Tibial artery (tissue), 4 donors: ENCODE measurements around the gene ZNF629.
A peak's percentile ranks its signal among the peaks of the same experiment; 100 is the strongest.

Experiments
- DNase-seq, 2 donors: peaks; one replicate each; pipeline ENCODE4 v3.0.0-alpha.2; 2019
- H3K27ac ChIP-seq, 2 donors: fragments of 200-600 bp; sonication (generic) in 1 of 2; 1 replicate in 1 of 2; 2 replicates in 1 of 2; pipeline ENCODE4 v1.5.1; 2018 to 2019; ENCODE audit warnings: mild to moderate bottlenecking in 1 of 2
- H3K27me3 ChIP-seq, 2 donors: fragments of 200-600 bp; sonication (generic) in 1 of 2; one replicate each; pipeline versions ENCODE4 v1.5.1 to v1.6.0; 2016 to 2019
- H3K36me3 ChIP-seq, 3 donors: fragments of 200-600 bp; sonication (generic) in 2 of 3; one replicate each; pipeline ENCODE4 v1.5.1; 2016 to 2019; ENCODE audit warnings: mild to moderate bottlenecking in 2 of 3
- H3K4me1 ChIP-seq, 4 donors: fragments of 200-600 bp; sonication (generic) in 2 of 4; 1 replicate in 3 of 4; 2 replicates in 1 of 4; pipeline ENCODE4 v1.5.1; 2016 to 2019
- H3K4me3 ChIP-seq, 2 donors: fragments of 200-600 bp; sonication (generic) in 1 of 2; 1 replicate in 1 of 2; 2 replicates in 1 of 2; pipeline ENCODE4 v1.5.1; 2018 to 2019; ENCODE audit warnings: mild to moderate bottlenecking in 2 of 2
- H3K9me3 ChIP-seq, 3 donors: fragments of 200-600 bp; sonication (generic) in 1 of 3; one replicate each; pipeline ENCODE4 v1.5.1; 2016 to 2019
- intact Hi-C: fragments of 100-400 bp; cut with DNase I; formaldehyde crosslinking; loops from one replicate; pipeline ENCODE4 v1.15.0; 2023; ENCODE audit warnings: low total_unique reads
- TF ChIP-seq, protein P1 (sequence below), 2 experiments: fragments of 200-600 bp in 1 of 2; fragments of 450-650 bp in 1 of 2; IDR thresholded peaks; one replicate each; pipeline ENCODE4 v1.5.1; 2017 to 2019; ENCODE audit warnings: antibody characterized with exemption in 2 of 2, mild to moderate bottlenecking in 1 of 2, moderate library complexity in 1 of 2

ZNF629 gene

DNA sequence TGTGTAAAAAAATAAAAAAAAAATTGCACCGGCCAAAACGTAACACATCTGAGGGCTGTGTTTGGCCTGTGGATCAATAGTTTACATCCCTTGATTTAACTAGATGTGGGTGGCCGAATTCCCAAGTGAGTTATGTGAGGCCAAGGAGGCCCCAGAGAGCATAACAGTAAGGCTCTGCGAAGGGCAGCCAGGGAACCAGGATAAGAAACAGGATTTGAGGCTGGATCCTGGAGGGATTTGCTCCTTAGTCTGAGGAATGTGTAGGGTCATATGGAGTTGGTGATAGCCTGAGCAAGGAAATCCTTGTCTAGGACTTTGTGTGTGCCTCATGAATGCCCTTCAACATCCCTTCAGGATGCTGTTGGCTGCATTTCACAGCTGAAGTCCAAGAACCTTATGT lies 36.8 kb downstream of the ZNF629 start:
- peaks cover 13 to 46% (median 26%) of the 10 kb centered on the region in 3 donors for H3K36me3 ChIP-seq
- TF ChIP-seq, protein P1, sequence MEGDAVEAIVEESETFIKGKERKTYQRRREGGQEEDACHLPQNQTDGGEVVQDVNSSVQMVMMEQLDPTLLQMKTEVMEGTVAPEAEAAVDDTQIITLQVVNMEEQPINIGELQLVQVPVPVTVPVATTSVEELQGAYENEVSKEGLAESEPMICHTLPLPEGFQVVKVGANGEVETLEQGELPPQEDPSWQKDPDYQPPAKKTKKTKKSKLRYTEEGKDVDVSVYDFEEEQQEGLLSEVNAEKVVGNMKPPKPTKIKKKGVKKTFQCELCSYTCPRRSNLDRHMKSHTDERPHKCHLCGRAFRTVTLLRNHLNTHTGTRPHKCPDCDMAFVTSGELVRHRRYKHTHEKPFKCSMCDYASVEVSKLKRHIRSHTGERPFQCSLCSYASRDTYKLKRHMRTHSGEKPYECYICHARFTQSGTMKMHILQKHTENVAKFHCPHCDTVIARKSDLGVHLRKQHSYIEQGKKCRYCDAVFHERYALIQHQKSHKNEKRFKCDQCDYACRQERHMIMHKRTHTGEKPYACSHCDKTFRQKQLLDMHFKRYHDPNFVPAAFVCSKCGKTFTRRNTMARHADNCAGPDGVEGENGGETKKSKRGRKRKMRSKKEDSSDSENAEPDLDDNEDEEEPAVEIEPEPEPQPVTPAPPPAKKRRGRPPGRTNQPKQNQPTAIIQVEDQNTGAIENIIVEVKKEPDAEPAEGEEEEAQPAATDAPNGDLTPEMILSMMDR (IDR thresholded peaks at IDR 0.05): no peak
- no peaks in the 10 kb centered on the region for H3K9me3 ChIP-seq
- DNase-seq: no peak
- intact Hi-C loops: no loop called here
- no peak overlapping the region for H3K4me3 ChIP-seq
- H3K27me3 ChIP-seq: no peaks in the 10 kb centered on the region
- no peak overlapping the region for H3K27ac ChIP-seq
- peaks cover 0 to 24% (median 9%) of the 10 kb centered on the region in 4 donors for H3K4me1 ChIP-seq

DNA sequence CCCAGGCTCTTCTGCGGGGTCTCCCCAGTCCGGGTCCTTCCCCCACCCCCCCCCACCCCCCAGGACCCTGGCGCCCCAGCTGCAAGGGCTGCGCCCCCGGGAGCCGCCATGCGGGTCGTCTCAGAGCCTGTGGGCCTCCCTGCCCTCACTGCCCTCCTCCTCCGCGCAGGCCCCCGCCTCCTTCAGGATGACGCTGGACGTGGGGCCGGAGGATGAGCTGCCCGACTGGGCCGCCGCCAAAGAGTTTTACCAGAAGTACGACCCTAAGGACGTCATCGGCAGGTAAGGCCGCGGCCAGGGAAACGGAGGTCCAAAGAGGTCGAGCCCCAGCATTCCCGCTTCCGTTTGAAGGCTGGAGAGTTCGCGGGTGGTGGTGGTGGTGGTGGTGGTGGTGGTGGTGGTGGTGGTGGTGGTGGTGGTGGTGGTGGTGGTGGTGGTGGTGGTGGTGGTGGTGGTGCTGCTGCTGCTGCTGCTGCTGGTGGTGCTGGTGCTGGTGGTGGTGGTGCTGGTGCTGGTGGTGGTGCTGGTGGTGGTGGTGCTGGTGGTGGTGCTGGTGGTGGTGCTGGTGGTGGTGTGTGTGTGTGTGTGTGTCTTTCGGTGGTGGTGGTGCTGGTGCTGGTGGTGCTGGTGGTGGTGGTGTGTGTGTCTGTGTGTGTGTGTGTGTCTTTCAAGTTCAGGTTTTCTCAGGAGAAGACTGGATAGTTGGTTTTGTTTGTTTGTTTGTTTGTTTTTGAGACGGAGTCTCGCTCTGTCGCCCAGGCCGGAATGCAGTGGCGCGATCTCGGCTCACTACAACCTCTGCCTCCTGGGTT lies 38.2 kb downstream of the ZNF629 start:
- intact Hi-C loops: loop anchor here (10.0 kb wide), 1 partner anchor 56 kb away; no protein-coding TSS in a partner anchor
- peak overlapping the region; percentile 89 to 99 for H3K4me3 ChIP-seq
- H3K4me1 ChIP-seq: peaks cover 0 to 24% (median 9%) of the 10 kb centered on the region in 4 donors
- H3K9me3 ChIP-seq: no peaks in the 10 kb centered on the region
- peak overlapping the region; percentile 67 to 84 for H3K27ac ChIP-seq
- DNase-seq: no peak
- H3K27me3 ChIP-seq: no peaks in the 10 kb centered on the region
- TF ChIP-seq, protein P1 (IDR thresholded peaks at IDR 0.05): no peak
- H3K36me3 ChIP-seq: peaks cover 6 to 46% (median 16%) of the 10 kb centered on the region in 3 donors

DNA sequence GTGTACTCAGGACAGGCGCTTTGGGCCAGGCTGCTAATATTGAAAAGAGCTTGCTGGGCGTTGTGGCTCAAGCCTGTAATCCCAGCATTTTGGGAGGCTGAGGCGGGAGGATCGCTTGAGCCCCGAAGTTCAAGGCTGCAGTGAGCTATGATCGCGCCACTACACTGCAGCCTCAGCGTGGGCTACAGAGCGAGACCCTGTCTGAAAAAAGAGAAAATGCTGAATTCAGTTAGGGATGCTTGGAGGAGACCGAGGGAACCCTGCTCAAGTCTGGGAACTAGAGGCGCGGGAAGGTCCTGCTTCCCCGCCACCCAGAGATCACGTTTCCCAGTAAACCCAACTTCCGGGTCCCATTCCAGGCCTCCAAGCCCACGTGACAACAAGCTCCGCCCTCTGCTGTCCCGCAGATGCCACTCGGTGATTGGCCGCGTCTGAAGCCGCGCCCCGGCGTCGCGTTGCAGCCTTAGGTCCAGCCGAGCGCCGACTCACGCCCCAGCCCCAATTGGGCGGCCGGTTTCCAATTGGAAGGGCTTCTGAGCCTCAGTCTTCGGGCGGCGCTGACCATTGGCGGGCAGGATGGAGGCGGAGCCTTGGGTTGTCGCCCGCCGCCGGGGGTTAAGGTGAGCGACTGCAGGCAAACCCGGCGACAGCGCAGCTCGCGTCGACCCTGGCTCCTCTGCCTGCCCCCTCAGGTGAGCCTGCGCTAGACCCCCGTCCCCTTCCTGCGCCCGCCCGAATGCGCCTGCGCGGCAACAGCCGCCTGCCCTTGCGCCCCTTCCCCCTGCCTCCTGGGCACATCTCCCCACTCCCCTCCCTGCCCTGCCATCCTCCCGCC lies 39.0 kb downstream of the ZNF629 start, which contains the start of gene PHKG2:
PHKG2 (plus strand) TSS at position 627 of the 835 bp plus-strand sequence. CDS start 396 bp downstream, outside the sequence.
- peak within 1 kb of the TSS; percentile 67 to 84 for H3K27ac ChIP-seq
- DNase-seq: peak; percentile 99 to 100
- intact Hi-C loops: loop anchor here (10.0 kb wide), 1 partner anchor 57 kb away; no protein-coding TSS in a partner anchor
- peak within 1 kb of the TSS; percentile 89 to 99 for H3K4me3 ChIP-seq
- peaks cover 6 to 42% (median 9%) of the 10 kb centered on the region in 3 donors for H3K36me3 ChIP-seq
- peaks cover 0 to 24% (median 9%) of the 10 kb centered on the region in 4 donors for H3K4me1 ChIP-seq
- no peaks in the 10 kb centered on the region for H3K9me3 ChIP-seq
- TF ChIP-seq, protein P1 (IDR thresholded peaks at IDR 0.05): peak in 1 of 2 experiments; percentile 6
- H3K27me3 ChIP-seq: no peaks in the 10 kb centered on the region

DNA sequence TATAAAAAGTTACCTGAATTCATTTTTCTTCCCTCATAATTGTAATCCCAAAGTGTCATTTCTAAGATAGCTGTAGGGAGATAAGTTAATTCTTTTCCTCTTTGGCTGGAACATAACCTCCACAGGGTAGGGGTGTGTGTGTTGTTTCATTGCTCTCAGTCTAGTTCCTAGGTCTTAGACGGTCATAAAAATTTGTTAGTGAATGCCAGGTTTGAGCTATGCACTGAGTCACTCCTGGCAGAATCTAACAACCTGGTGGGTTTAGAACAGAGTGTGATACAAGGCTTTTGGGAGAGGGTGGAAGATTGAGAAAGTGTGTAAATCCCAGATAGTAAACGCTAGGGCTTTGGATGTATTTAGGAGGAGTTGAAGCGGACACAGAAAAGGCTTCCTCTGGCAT lies 39.7 kb downstream of the ZNF629 start:
- intact Hi-C loops: loop anchor here (10.0 kb wide), 1 partner anchor 57 kb away; no protein-coding TSS in a partner anchor
- no peak for DNase-seq
- peak overlapping the region; percentile 67 to 84 for H3K27ac ChIP-seq

More for the DNA sequence above, 39.7 kb downstream of the ZNF629 start:
- H3K4me3 ChIP-seq: peak overlapping the region; percentile 89 to 99
- H3K4me1 ChIP-seq: peaks cover 0 to 24% (median 9%) of the 10 kb centered on the region in 4 donors
- TF ChIP-seq, protein P1 (IDR thresholded peaks at IDR 0.05): no peak
- no peaks in the 10 kb centered on the region for H3K27me3 ChIP-seq
- H3K9me3 ChIP-seq: no peaks in the 10 kb centered on the region
- H3K36me3 ChIP-seq: peaks cover 6 to 38% (median 9%) of the 10 kb centered on the region in 3 donors
